ENCODE data around the gene BOC. TPM values are rescaled to one million over a fixed set of nuclear protein-coding genes. Genes with fewer than 3 reads are reported as not detected.

The BOC gene
- total RNA-seq, 4 donors from 2014 or later = 75.6 to 159 (median 105) TPM

DNA sequence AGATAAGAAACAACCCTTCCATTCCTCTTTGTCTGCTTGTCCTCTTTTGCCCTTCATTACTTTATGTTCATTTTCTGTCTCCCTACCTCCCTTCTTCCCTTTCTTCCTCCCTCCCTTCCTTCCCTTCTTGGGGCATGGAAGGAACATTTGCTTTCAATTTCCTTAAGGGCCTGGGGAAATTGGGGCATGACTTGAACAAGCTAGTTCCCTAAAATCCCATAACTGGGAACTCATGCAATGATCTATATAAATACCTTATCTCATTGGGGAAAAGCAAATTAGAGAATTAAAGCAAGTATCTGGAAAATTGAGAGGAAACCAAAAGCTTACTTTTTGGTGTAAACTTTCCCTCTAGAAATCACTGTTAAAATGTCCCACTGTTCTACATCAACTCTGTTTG, 35.7 kb downstream of the BOC start:
- H3K27ac ChIP-seq = peak overlapping the region; percentile 92
- H3K4me3 ChIP-seq = no peak overlapping the region
- DNase-seq (ENCODE audit: low spot score in 2 of 2) = no peak
- no peaks in the 10 kb centered on the region for H3K27me3 ChIP-seq
- H3K9me3 ChIP-seq = no peaks in the 10 kb centered on the region
- TF ChIP-seq, protein P1, sequence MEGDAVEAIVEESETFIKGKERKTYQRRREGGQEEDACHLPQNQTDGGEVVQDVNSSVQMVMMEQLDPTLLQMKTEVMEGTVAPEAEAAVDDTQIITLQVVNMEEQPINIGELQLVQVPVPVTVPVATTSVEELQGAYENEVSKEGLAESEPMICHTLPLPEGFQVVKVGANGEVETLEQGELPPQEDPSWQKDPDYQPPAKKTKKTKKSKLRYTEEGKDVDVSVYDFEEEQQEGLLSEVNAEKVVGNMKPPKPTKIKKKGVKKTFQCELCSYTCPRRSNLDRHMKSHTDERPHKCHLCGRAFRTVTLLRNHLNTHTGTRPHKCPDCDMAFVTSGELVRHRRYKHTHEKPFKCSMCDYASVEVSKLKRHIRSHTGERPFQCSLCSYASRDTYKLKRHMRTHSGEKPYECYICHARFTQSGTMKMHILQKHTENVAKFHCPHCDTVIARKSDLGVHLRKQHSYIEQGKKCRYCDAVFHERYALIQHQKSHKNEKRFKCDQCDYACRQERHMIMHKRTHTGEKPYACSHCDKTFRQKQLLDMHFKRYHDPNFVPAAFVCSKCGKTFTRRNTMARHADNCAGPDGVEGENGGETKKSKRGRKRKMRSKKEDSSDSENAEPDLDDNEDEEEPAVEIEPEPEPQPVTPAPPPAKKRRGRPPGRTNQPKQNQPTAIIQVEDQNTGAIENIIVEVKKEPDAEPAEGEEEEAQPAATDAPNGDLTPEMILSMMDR (IDR thresholded peaks at IDR 0.05) = no peak
- TF ChIP-seq POLR2AphosphoS5 (IDR thresholded peaks at IDR 0.05) (no peak), POLR2A (IDR thresholded peaks at IDR 0.05) (no peak), EP300 (IDR thresholded peaks at IDR 0.05) (no peak)
- peaks cover 17% of the 10 kb centered on the region for H3K36me3 ChIP-seq
- peaks cover 62% of the 10 kb centered on the region for H3K4me1 ChIP-seq

DNA sequence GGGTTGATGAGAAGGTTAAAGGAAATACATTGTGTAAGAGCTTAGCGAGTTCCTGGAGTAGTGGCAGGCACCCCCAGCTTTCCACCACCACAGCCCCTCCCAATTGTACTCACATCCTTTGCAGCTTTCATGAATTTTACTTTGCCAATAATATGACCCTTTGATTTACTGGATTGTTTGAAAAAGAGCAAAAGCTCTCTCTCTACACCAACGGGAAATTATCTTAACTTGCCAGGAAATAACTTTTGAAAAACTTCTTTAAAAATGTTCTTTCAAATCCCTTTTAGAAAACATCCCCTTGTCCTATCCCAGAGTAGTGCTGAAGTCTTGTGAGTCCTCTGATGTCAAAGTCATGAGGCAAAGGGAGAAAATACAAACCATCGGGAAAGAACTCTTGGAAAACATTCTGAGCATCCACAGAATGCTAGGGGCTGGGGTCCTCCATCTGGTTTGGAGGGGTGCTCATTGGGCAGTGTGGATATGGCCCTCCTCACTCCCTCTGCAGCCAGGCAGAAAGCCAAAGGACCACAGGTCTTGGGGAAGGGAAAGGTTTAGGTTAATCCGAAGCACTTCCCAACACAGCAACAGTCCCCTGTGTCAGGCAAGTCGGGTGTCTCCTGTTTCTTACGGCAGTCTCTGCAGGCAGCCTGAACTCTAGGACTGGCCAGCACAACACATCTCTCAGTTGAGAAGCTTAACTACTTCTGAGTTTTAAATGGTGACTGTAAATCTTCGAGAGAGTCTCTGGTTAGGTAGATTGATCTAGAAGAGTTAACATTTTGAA, 36.5 kb downstream of the BOC start:
- TF ChIP-seq, protein P1 (IDR thresholded peaks at IDR 0.05) = no peak
- TF ChIP-seq POLR2AphosphoS5 (IDR thresholded peaks at IDR 0.05) (no peak), EP300 (IDR thresholded peaks at IDR 0.05) (no peak), POLR2A (IDR thresholded peaks at IDR 0.05) (no peak)
- H3K27me3 ChIP-seq = no peaks in the 10 kb centered on the region
- no peak for DNase-seq (ENCODE audit: low spot score in 2 of 2)
- no peak overlapping the region for H3K4me3 ChIP-seq
- H3K36me3 ChIP-seq = peaks cover 22% of the 10 kb centered on the region
- peak overlapping the region; percentile 92 for H3K27ac ChIP-seq
- H3K4me1 ChIP-seq = peaks cover 60% of the 10 kb centered on the region
- WGBS = 27% methylated on average over 7 of the region's 7 CpGs
- H3K9me3 ChIP-seq = no peaks in the 10 kb centered on the region

DNA sequence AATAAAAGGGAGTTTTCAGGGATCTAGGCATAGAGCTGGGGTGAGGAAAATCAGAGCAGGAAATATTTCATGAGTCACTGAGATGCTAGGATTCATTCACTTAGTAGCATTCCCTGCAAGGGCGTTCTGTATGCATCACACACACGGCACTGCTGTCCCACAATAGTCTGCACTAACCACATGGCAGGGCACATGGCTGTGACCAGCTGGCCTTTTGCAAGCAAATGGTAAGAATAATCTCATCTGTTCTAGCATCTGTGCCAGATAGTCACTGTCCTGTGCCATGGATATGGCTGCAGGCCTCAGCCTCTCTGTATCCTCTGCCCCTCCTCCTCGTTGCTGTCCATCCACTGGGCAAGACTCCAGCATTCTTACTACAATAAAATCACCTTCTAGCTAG, 37.8 kb downstream of the BOC start:
- Histone ChIP-seq H3K9me3 (no peaks in the 10 kb centered on the region), H3K4me3 (no peak overlapping the region), H3K4me1 (peaks cover 66% of the 10 kb centered on the region), H3K36me3 (peaks cover 22% of the 10 kb centered on the region), H3K27ac (peak overlapping the region; percentile 92), H3K27me3 (no peaks in the 10 kb centered on the region)
- 34% methylated on average over 3 of the region's 3 CpGs for WGBS
- no peak for TF ChIP-seq EP300 (IDR thresholded peaks at IDR 0.05)
- TF ChIP-seq POLR2AphosphoS5 (IDR thresholded peaks at IDR 0.05) = peak in 2 of 3 donors; percentile 52 to 67
- no peak for DNase-seq (ENCODE audit: low spot score in 2 of 2)

DNA sequence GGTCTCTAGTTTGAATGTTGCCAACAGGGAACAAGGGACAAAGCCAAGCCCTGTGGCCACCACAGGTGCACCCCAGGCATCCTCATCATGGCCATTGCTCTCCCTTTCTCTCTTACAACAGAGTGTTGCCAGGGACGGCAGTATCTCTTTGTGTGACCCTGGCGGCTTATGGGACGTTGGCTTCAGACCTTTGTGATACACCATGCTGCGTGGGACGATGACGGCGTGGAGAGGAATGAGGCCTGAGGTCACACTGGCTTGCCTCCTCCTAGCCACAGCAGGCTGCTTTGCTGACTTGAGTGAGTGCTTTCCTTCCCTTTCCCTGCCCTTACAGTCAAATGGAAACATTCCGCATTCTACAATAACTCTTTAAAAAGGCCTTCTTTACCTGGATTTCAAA, 38.2 kb downstream of the BOC start:
- H3K9me3 ChIP-seq = no peaks in the 10 kb centered on the region
- TF ChIP-seq EP300 (IDR thresholded peaks at IDR 0.05) (no peak), POLR2A (IDR thresholded peaks at IDR 0.05) (no peak), POLR2AphosphoS5 (IDR thresholded peaks at IDR 0.05) (no peak)
- TF ChIP-seq, protein P1 (IDR thresholded peaks at IDR 0.05) = no peak
- H3K4me1 ChIP-seq = peaks cover 67% of the 10 kb centered on the region
- no peak overlapping the region for H3K4me3 ChIP-seq
- WGBS = 76% methylated on average over 8 of the region's 8 CpGs
- no peak for DNase-seq (ENCODE audit: low spot score in 2 of 2)
- H3K36me3 ChIP-seq = peaks cover 22% of the 10 kb centered on the region
- H3K27ac ChIP-seq = peak overlapping the region; percentile 92
- no peaks in the 10 kb centered on the region for H3K27me3 ChIP-seq

DNA sequence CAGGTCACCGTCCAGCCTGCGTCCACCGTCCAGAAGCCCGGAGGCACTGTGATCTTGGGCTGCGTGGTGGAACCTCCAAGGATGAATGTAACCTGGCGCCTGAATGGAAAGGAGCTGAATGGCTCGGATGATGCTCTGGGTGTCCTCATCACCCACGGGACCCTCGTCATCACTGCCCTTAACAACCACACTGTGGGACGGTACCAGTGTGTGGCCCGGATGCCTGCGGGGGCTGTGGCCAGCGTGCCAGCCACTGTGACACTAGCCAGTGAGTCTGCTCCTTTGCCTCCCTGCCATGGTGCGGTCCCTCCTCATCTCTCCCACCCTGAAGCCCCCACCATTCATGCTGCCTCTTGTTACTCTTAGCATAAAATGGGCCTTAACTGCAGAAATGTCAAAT, 39.2 kb downstream of the BOC start:
- 89% methylated on average over 8 of the region's 14 CpGs for WGBS
- Histone ChIP-seq H3K36me3 (peaks cover 22% of the 10 kb centered on the region), H3K27ac (peak overlapping the region; percentile 17), H3K27me3 (no peaks in the 10 kb centered on the region), H3K4me3 (no peak overlapping the region), H3K9me3 (no peaks in the 10 kb centered on the region), H3K4me1 (peaks cover 64% of the 10 kb centered on the region)
- TF ChIP-seq, protein P1 (IDR thresholded peaks at IDR 0.05) = no peak
- TF ChIP-seq POLR2AphosphoS5 (IDR thresholded peaks at IDR 0.05) (no peak), POLR2A (IDR thresholded peaks at IDR 0.05) (no peak), EP300 (IDR thresholded peaks at IDR 0.05) (no peak)
- no peak for DNase-seq (ENCODE audit: low spot score in 2 of 2)
